Measurements from ENCODE around the gene HIVEP2. TPM values are rescaled to one million over a fixed set of nuclear protein-coding genes. Genes with fewer than 3 reads are reported as not detected.

The HIVEP2 gene
- total RNA-seq, 2 donors from 2014 or later = 1.7 to 2.4 TPM

GRCh38 chr6:142713959-142714358 is 231.0 kb downstream of the HIVEP2 start:
- H3K4me1 ChIP-seq (ENCODE audit: control insufficient read depth, insufficient read depth, low read length) = no peaks in the 10 kb centered on the region
- no peak for DNase-seq
- no peaks in the 10 kb centered on the region for H3K27me3 ChIP-seq (ENCODE audit: control insufficient read depth, insufficient read depth, low read length, poor library complexity, severe bottlenecking)
- peaks cover 10% of the 10 kb centered on the region for H3K9me3 Mint-ChIP-seq
- H3K27ac Mint-ChIP-seq = no peak overlapping the region
- TF ChIP-seq, protein P1, sequence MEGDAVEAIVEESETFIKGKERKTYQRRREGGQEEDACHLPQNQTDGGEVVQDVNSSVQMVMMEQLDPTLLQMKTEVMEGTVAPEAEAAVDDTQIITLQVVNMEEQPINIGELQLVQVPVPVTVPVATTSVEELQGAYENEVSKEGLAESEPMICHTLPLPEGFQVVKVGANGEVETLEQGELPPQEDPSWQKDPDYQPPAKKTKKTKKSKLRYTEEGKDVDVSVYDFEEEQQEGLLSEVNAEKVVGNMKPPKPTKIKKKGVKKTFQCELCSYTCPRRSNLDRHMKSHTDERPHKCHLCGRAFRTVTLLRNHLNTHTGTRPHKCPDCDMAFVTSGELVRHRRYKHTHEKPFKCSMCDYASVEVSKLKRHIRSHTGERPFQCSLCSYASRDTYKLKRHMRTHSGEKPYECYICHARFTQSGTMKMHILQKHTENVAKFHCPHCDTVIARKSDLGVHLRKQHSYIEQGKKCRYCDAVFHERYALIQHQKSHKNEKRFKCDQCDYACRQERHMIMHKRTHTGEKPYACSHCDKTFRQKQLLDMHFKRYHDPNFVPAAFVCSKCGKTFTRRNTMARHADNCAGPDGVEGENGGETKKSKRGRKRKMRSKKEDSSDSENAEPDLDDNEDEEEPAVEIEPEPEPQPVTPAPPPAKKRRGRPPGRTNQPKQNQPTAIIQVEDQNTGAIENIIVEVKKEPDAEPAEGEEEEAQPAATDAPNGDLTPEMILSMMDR (conservative IDR thresholded peaks at IDR 0.05) = no peak
- peaks cover 9% of the 10 kb centered on the region for H3K4me1 Mint-ChIP-seq
- H3K36me3 ChIP-seq (ENCODE audit: control insufficient read depth, insufficient read depth, low read length) = no peaks in the 10 kb centered on the region
- WGBS, 2 experiments (ENCODE audit: insufficient coverage in 1 of 2, insufficient read length in 1 of 2) = 94 to 100% methylated on average over 2 to 4 of the region's 4 CpGs
- H3K27me3 Mint-ChIP-seq (ENCODE audit: insufficient read depth) = peaks cover 4% of the 10 kb centered on the region
- H3K9ac ChIP-seq (ENCODE audit: extremely low read depth, low read length, poor library complexity, severe bottlenecking) = no peak overlapping the region
- no peaks in the 10 kb centered on the region for H3K9me3 ChIP-seq (ENCODE audit: control insufficient read depth, low read length)
- H3K27ac ChIP-seq (ENCODE audit: low read depth, low read length) = no peak overlapping the region
- H3K4me3 Mint-ChIP-seq = no peak overlapping the region
- no peak overlapping the region for H3K4me3 ChIP-seq (ENCODE audit: low read length)
- H3K36me3 Mint-ChIP-seq (ENCODE audit: low read depth) = no peaks in the 10 kb centered on the region

DNA sequence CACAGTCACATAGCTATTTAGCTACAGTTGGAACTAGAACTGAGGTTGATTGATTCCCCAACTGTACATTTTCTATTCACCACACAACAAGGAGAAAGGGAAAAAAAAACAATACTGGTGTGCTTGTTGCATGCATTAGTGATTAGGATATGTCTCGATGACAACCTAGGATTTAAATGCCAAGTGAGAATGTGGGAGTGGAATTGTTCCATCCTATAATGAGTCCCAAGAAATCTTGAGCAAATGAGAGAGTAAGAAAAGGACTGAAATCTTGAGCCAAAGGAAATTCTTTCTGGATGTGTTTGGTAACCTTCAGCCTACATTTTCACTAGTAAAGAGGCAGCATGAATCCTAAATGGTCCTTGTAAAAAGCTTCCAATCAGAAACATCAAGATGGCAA is 232.7 kb downstream of the HIVEP2 start:
- H3K9me3 Mint-ChIP-seq = peaks cover 10% of the 10 kb centered on the region
- no peak overlapping the region for H3K4me3 ChIP-seq (ENCODE audit: low read length)
- no peak overlapping the region for H3K4me3 Mint-ChIP-seq
- no peak for DNase-seq
- H3K9me3 ChIP-seq (ENCODE audit: control insufficient read depth, low read length) = no peaks in the 10 kb centered on the region
- TF ChIP-seq, protein P1 (conservative IDR thresholded peaks at IDR 0.05) = no peak
- no peaks in the 10 kb centered on the region for H3K36me3 ChIP-seq (ENCODE audit: control insufficient read depth, insufficient read depth, low read length)
- H3K4me1 ChIP-seq (ENCODE audit: control insufficient read depth, insufficient read depth, low read length) = no peaks in the 10 kb centered on the region
- no peak overlapping the region for H3K9ac ChIP-seq (ENCODE audit: extremely low read depth, low read length, poor library complexity, severe bottlenecking)
- H3K27ac ChIP-seq (ENCODE audit: low read depth, low read length) = no peak overlapping the region
- no peaks in the 10 kb centered on the region for H3K36me3 Mint-ChIP-seq (ENCODE audit: low read depth)
- H3K27me3 Mint-ChIP-seq (ENCODE audit: insufficient read depth) = peaks cover 4% of the 10 kb centered on the region
- H3K27ac Mint-ChIP-seq = no peak overlapping the region
- no peaks in the 10 kb centered on the region for H3K27me3 ChIP-seq (ENCODE audit: control insufficient read depth, insufficient read depth, low read length, poor library complexity, severe bottlenecking)
- H3K4me1 Mint-ChIP-seq = peaks cover 9% of the 10 kb centered on the region
- WGBS, 2 experiments (ENCODE audit: insufficient coverage in 1 of 2, insufficient read length in 1 of 2) = 75 to 91% methylated on average over 1 of the region's 1 CpG

GRCh38 chr6:142708651-142709050 is 236.3 kb downstream of the HIVEP2 start:
- peaks cover 10% of the 10 kb centered on the region for H3K9me3 Mint-ChIP-seq
- TF ChIP-seq, protein P1 (conservative IDR thresholded peaks at IDR 0.05) = no peak
- Histone ChIP-seq H3K27ac (ENCODE audit: low read depth, low read length) (no peak overlapping the region), H3K4me1 (ENCODE audit: control insufficient read depth, insufficient read depth, low read length) (no peaks in the 10 kb centered on the region), H3K4me3 (ENCODE audit: low read length) (no peak overlapping the region), H3K9me3 (ENCODE audit: control insufficient read depth, low read length) (no peaks in the 10 kb centered on the region), H3K27me3 (ENCODE audit: control insufficient read depth, insufficient read depth, low read length, poor library complexity, severe bottlenecking) (no peaks in the 10 kb centered on the region), H3K36me3 (ENCODE audit: control insufficient read depth, insufficient read depth, low read length) (no peaks in the 10 kb centered on the region), H3K9ac (ENCODE audit: extremely low read depth, low read length, poor library complexity, severe bottlenecking) (no peak overlapping the region)
- H3K36me3 Mint-ChIP-seq (ENCODE audit: low read depth) = no peaks in the 10 kb centered on the region
- peaks cover 4% of the 10 kb centered on the region for H3K27me3 Mint-ChIP-seq (ENCODE audit: insufficient read depth)
- WGBS, 2 experiments (ENCODE audit: insufficient coverage in 1 of 2, insufficient read length in 1 of 2) = 95 to 100% methylated on average over 2 of the region's 2 CpGs
- DNase-seq = no peak
- H3K4me1 Mint-ChIP-seq = peaks cover 6% of the 10 kb centered on the region
- H3K27ac Mint-ChIP-seq = no peak overlapping the region
- no peak overlapping the region for H3K4me3 Mint-ChIP-seq

All from endodermal cell (in vitro differentiated cells).